GM19463 (cell line): ENCODE data around the gene STEAP3.

Source experiments
- ATAC-seq: cut with Tn5 transposase; IDR thresholded peaks from one replicate; pipeline ENCODE4 v1.9.1; 2021; ENCODE audit warnings: mild to moderate bottlenecking, moderate library complexity; ENCODE audit not compliant: unreplicated experiment

Gene STEAP3

DNA sequence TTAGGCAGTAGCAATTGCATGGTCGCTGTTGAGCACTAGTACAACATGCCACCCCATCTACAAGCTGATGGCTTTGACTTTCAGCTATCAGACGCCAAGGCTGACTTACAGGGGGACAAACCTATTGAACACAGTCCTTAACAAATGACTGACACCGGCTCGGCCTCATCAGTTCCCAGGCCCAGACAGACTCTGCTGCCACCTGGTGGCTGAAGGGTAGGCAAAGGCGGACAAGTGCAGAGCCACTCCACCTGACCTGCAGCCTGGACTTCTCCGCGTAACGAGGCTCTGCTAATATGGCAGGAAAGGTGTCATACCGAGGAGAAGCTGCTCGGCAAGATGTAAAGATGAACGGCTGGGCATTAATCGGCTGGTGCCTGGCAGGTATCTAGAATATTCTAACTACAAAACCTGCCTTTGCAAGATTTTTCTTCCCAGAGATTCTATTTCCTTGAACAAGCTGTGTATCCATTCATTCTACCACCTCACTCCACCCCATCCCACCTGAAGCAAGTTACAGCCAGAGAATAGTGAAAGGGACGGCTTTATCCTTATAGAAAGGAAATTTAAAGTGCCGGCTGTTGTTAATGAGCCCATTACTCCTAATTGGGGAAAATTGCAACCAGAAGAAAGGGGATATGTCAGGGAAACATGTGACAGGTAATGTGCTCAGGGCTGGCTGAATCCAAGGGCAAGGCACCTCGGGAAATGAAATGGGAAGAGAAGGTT, 67.4 kb downstream of the STEAP3 start:
- peak; percentile 86 for ATAC-seq

DNA sequence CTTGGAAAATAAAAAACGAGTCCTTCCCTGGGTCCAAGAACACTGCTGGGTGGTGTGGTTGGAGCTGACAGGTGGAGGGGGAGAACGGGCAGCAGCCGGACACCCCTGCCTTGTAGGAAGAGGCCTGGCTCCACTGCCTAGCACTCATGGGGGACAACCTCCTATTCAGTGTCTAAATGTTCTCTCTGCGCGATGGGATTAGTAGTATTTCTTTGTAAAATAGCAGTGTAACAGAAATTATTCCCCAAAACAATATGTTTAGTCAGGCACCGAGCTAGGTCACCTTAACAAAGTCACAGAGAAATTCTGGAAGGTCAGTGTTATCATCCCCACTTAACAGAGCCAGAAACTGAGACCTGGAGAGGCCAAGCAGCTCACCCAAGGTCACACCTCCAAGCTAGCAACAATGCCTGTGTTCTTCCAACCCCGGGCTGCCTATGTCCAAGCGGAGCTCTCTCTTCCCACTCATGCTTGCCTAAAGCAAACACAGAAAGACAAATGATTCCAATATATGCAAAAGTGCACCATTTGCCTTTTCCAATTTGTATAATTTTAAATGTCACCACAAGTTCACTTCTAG, 68.0 kb downstream of the STEAP3 start:
- ATAC-seq = no peak

DNA sequence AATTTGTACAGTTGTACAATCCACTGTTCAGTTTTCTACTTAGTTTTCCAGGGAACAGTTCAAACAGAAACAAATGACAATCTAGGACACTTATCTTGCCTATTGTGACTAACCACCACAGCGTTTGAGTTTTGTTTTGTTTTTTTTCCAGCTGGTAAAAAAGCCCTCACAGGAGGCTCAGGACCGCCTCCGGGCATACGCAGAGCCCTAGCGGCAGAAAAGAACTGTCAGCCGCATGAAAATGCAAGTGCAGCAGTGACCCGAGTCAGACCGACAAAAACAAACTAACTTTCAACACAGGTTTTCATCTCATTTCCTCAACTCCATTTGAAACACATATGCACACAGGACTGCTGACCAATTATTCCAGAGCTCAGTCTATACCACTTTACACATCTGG, 68.6 kb downstream of the STEAP3 start:
- no peak for ATAC-seq

DNA sequence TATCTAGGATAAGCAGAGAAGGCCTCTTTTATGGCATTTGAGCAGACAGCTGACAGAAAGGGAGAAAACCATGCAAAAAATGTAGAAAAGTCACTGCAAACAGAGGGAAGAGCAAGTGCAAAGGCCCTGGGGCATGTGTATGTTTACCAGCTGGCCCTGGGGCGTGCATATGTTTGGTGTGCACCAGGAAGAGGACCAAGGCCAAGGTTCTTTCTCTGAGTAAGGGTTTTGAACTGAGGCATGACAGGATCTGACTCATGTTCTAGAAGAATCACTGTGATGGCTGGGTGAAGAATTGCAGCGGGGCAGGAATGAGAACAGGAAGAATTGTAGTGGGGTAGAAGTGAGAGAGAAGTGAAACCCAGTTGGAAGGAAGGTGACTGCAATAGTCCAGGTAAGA, 69.6 kb downstream of the STEAP3 start:
- no peak for ATAC-seq

DNA sequence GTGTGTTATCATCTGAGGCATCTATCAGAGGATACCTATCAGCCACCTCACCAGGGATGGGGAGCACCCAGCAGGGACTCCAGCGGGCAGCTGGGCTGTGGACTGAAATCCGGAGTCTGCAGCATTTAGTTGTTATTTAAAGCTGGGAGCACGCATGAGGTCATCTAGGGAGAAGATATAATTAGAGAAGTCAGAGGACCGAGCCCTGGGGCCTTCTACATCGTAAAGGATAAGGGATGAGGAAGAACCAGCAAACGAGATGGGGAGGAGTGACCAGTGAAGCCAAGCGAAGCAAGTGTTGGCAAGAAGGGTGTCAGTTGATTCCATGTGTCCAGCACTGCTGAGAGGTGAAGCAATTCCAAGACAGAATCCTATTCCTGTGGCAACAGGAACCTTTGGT, 70.3 kb downstream of the STEAP3 start:
- ATAC-seq = no peak

DNA sequence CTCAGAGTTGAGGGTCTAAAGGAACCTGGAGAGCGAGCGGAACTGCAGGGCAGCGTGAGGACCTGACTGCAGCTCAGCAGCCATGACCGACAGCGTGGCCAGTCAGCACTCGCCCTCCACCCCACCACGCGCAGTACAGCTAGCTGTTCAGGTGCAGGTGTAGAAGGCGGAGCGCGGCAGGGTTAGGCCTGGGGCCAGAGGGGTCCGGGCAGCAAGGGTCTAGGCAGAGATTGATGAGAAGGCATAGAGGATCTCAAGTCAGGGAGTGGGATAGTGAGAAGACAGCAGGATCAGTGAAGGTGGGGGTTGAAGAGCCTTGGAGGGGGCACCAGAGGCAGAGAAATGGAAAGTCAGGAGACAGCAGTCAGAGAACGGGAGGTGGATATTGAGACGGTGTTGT, 71.0 kb downstream of the STEAP3 start:
- ATAC-seq = no peak

DNA sequence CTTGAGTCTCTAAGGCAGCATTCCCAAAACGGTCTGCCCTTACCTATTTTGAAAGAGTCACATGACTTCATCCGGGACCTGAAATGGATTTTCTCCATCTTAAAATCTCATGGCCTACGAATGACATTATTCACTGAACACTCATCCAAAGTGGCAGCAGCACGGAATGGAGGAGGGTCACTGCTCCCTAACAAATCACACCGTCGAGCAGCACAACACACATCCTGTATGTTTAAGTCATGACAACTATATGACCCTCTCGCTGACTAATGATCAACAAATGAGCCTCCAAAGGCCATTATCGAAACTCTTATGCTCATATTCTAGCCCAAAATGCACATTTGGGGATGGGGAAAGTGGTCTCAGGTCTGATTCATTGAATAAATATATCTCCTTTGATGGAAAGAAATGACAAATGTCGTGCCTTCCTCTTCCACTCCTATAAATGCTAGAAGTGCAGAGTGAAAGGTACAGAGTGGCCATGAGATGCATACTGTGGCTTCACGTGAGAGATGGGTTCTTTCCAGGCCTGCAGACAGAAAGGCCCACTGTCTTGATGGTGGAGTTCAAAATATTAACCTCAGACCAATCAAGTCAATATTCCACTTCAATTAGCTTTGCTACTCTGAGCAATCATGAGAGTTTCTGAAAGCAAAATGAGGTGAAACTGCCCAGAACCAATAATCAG, 72.2 kb downstream of the STEAP3 start:
- no peak for ATAC-seq

DNA sequence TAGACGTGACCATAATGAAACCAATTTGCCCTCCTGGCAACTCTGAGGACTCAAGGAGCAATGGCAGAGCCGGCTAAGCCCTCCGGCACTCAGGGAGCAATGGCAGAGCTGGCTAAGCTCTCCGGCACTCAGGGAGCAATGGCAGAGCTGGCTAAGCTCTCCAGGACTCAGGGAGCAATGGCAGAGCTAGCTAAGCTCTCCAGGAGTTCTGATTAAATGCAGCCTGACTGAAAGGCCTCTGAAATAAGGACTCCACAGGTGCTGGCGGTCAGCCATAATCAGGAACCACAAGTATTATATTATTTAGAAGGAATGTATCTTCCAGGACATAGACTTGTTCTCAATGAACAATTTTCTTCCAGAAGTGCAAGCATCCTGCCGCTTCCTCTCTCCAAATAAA, 77.8 kb downstream of the STEAP3 start:
- no peak for ATAC-seq

DNA sequence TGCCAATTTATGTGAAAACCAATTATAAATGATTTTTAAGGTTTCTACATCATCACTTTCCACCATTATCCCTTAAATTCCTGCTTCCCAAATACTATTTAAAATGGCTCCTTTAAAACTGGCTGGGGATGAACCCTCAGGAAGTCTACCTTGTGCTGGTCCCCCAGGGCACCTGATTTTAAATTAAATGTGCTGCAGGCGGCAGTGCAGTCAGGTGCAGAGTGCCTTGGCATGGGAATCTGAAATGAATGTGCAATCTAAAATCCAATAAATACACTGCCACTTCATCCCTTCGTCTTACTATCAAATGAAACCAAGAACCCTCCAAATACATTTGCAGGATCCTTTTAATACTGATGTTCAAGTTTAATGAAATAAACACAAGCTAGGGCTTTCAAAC, 81.2 kb downstream of the STEAP3 start:
- no peak for ATAC-seq

DNA sequence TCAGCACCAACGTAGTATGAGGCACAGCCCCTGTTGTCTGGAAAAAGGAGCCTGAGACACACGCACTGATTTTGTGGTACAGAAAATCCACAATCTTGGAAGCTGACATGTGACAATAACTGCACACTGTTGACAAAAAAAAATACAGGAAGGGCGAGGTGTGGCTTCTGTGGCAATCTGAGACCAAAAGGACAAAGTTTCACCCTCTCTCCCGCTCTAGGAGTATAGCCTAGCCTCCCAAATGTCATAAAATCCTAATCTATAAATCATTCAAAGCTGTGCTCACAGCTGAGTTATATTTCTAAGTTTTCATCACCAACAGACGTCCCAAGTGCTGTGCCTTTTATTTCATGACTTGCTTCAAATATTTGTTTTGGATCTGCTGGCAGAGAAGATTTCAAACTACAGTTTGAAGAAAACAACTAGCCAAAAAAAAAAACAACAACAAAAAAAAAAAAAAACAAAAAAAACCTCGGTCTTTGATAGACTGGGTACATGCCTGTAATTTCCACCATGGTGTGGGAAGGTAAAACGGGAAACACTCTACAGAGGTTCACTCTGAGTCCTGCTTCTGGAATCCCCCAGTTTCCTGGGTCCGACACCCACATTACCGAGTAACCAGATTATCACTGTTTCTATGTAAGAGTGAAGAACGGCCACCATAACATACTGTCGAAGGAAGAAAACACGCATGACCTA, 82.0 kb downstream of the STEAP3 start:
- ATAC-seq = no peak

DNA sequence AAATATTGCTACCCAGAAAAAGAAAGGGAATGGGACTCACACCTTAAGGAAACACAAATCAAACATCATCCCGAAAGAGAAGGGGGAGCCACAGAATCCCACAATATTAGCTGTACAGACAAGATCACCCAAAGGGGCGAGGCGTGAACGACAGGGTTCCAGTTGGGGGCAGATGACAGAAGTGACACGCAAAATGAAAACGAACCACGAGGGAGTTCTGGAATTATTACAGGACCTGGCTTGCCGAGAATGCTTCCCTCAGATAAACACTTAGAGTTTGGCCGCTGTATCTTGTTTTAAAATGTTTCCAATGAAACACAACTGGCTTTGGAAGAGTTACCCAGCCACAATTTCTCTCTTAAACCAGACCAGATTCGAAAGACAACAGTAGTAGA, 82.6 kb downstream of the STEAP3 start:
- ATAC-seq = no peak

DNA sequence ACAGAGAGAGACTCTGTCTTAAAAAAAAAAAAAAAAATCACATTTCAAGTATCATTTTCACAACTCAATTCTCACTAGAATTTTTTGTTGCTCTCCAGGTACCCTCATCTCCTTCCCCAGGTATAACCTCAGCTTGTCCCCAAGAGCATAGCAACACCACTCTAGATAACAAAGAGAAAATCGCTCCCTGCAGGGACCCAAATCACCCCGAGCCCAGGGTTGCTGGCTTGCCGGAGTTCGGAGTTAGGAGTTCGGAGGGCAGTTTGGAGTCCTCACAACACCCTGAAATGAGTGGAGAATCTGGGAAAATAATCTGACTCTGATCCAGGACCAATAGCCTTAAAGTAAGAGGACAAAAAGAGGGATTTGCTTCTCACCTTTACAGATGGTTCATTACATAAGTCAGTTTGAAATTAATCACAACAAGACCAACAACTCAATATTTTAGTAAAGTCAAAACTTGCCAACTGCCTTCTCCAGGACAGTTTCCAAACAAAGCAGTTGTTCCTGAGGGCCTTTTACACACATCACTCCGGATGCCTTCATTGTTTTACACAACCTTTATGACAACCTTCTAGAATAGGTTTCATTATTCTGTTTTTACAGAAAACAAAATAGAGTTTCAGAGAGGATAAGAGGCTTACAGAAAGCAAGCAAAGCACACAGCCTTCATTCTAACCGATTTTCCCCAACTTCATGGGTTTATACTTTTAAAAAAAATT, 83.9 kb downstream of the STEAP3 start:
- no peak for ATAC-seq

DNA sequence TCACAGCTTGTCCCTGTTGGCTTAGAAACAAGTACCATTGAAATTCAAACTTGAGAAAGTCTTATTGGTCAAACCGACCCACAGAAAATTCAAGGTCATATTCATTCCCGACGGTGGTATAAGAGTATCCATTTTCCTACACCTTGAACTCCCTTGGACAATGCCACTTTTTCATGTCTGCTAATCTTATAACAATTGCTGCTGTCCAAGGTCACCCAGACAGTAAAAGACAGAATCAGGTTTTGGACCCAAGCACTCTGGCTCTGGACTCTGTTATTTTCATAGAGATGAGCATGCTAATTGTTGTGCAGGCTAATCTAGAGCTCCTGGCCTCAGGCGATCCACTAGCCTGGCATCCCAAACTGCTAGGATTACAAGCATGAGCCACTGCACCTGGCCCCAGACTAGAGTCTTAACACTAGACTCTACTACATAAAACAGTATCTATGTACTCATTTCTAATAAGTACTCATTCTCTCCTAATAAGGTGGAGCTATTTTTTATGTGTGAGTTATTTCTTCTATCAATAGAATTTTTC, 85.2 kb downstream of the STEAP3 start:
- no peak for ATAC-seq

DNA sequence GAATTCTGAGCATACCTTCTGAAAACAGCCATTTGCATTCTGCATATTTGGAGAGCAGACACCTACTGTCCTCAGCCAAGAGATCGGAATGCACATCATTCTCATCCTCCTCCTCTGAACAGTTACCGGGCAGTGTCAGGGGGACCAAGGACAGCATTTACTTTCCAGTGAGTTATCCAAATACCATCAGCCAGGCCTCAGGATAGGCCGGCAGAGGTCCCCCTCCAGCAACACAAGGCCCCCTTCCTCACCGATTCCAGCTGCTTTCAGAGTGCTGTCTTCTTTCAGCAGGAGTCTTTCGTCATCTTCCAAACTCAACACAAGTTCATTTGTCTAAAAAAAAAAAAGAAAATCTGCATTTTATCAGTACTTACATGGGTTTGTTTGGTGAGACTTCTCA, 87.7 kb downstream of the STEAP3 start:
- ATAC-seq = no peak

DNA sequence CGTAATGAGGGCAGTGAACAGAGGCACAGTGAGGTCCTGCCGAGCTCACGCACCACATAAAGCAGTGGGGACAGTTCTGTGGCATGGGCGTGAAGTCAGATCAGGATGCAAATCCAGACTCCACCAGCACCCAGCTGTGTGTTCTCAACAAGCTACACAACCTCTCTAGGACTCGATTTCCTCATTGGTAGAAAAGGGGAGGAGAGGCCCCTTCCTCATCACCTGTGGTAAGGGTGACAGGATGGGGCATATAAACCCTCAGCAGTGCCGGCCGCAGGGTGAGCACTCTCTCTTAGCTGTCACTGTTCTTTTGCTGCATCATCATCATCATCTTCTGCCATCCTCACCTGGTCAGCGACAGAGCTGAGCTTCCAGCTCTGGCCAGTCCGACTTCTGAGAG, 88.2 kb downstream of the STEAP3 start:
- ATAC-seq = no peak
